ENCODE data around the gene TMEM25.

The TMEM25 gene

GRCh38 chr11:118581057-118581456 is 50.1 kb downstream of the TMEM25 start:
- DNase-seq (ENCODE audit: low read depth in 2 of 2), result no peak

Data from fibroblast of skin of left biceps (primary cell).